NOMO-1 treated with dmso at 0.1 percent for 144 hours (cell line): ENCODE results near the gene ATE1.
"Not testable (repeated sequence)": the region's sequence is repeated elsewhere in the genome, so short reads cannot be mapped to it uniquely, and the experiment has no call there.

Experiments
- DNase-seq: peaks from one replicate; lab custom pipeline; 2025; ENCODE audit not compliant: unreplicated experiment; lab: John Stamatoyannopoulos, UW

ATE1 gene

DNA sequence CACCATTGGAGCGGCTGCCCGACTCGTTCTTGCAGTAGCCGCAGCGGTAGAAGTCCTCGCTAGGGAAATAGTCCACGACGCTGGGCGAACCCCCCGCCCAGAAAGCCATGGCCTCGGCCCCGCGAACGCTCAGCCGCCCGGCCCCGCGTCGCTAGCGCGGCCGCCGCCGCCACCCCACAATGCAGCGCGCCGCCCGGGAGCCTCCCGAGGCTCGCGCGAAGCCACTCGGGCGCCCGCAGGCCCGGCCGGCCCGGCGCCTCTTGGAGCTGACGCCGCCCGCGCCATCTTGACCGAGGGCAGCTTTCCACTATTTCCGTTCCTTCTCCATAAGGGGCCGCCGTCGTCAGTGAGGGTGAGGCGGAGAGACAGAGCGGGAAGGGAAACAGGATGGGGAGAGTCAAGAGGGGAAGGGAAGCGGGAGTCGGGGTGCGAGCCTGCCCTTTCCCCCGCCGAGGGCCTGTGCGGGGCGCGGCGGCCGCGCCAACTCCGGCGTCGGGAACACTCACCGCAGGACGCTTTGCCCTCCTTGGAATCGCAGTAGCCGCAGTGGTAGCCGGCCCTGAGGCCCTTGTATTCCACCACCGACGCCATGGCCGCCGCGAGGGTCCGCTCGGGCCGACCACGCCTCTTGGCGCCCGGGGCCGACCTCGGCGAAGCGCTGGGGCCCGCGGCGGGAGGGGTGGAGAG is at the start of gene ATE1:
TSS of gene ATE1 (minus strand) at position 191 of the 687 bp plus-strand sequence. CDS start at position 109, 82 bp downstream.
- DNase-seq = peak; percentile 91

DNA sequence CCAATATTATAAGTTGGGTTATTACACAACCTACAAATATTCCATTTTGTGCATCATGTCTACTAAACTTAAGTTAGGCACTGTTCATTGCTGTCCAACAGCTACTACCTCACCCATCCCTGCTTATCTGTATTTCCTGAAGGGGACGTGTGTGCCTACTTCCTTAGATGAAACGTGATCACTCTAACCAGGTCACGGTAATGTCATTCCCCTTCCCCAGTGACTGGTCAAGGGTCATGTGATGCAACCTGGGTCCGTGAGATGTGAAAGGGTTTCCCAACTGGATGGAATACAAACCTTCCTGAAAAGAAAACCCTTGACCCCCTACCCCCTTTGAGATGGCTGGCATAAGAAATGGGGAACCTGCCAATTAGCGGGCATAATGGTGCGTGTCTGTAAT is 48.8 kb upstream of the ATE1 start:
- no peak for DNase-seq

DNA sequence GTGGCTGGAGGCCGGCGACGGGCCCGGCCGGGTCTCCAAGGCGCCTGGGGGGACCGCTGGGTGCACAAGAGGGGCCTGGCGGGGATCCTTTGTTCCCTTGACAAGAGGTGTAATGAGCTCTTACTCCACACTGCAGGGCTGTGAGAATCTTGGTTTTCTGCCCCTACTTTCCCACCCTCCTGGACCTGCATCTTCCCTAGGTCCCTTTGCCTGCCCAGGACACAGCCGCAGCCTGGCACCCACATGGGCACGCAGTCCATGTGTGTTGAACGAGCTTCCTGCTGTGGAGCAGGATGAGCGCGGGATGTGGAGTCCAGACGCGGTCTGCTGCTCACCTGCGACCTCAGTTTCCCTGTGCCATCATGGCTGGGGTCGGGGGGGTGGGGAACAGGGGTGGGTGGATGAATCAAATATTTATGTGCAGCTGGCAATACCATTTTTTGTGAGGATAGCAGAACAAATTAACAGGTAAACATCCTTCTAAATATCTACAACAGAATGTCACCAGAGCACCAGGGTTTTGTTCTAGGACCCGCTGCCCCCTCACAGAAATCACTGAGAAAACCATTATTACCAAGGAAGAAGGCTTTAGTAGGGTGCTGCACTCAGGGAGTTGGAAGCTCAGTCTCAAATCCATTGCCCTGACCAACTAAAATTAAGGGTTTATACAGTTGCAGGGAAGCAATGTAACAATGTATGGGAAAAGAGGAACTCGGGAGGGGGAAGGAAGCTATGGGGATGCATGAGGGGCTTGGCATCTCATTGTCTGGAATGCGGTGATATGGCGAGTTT is 47.7 kb upstream of the ATE1 start:
- no peak for DNase-seq

DNA sequence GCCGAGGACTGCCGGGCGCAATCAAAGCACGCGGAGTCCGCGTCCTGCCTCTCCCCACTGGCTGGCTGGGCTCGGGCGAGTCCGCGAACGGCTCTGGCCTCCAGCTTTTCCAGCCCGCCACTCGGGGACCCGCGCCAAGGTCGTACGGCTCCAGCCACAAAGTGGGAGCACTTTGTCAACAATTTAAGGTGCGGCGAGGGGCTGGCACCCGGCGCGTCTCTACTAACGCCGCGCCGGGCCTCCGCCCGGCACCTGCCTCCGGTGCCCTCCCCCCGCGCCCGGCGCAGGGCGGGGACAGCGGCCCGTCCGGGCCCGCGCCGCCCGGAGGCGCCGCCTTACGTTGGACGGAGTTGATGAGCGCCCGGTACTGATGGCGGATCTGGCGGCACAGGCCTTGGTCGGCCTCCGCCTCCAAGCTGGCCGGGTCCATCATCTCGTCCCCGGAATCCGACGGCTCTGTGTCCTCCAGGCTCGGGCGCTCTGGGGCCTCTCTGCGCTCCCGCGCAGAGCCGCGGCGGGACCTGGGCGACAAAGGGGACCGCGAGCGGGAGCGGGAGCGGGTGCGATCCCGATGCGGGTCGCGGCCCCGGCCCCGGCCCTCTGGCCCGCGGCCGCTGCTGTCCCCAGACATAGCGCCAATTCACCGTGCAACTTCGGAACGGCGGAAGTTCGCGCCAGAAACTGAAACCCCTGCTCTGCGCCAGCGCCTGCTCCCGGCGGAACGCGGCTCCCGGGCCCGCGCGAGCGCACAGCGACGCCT is 46.9 kb upstream of the ATE1 start, which contains the start of gene NSMCE4A:
TSS of gene NSMCE4A (minus strand) at position 683 of the 760 bp plus-strand sequence. CDS start at position 631, 52 bp downstream.
- DNase-seq = peak; percentile 53

DNA sequence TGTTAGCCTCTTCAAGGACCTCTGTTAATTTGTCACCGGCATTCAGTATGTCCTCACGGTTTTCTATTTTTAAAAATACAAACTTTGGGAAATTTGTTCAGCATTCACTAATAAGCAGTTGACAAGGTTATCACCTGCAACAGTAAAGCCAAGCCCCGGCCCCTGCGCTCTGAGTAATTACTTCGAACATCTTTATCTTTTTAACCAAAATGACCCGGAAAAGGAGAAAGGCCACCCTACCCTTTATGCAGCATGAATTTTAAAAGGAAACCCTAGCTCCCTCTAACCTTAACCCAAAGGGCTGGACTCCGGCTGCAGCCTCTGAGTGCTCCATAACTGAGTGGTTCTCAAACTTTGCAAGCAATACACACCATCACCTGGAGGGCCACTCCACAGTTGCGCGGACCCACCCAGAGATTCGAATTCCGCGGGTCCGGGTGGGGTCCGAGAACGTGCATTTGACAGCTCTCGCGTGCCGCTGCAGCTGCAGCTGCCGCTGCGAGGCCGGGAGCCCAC is 46.2 kb upstream of the ATE1 start:
- no peak for DNase-seq

DNA sequence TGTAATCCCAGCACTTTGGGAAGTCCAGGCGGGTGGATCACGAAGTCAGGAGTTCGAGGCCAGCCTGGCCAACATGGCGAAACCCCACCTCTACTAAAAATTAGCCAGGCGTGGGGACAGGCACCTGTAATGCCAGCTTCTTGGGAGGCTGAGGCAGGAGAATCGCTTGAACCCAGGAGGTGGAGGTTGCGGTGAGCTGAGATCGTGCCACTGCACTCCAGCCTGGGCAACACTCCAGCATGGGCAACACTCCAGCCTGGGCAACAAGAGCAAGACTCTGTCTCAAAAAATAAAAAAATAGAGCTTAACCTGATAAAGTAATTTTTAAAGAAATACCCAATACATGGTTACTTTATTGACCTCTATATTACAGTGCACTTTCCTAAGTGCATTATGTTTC is 41.3 kb upstream of the ATE1 start:
- not testable (repeated sequence) for DNase-seq

DNA sequence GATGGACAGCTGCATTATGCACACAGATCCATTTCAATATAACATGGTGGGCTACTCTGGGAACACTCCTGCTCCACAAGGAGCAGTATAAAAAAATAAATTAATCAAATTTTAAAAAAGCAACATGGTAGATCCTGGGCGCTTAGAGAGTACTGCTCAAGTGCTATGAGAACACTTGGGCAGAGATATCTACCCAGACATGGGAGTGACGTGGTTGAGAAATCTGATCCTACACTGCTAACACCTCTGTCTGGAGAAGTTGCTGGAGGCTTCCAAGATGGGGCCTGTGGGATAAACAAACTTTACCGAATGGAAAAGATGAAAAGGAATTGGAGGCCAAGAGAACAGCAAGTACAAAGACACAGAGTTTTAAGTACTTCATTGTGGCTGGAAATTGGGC is 38.2 kb upstream of the ATE1 start:
- DNase-seq = no peak

DNA sequence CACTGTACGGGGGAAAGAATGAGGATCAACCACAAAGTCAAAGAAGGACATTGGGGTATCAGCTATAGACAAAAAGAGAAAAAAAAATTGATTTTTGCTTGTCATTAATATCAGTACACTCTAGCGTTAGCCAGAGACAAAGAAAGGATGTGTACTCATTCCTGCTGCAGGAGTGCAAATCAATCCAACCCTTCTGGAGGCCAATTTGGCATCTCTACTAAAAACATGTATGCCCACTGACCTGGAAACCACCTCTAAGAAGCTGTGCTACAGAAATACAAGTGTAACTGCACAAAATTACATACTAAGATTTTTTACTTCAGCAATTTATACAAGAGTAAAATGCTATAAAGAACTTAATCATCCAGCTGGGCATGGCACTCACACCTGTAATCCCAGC is 33.6 kb upstream of the ATE1 start:
- DNase-seq = no peak

DNA sequence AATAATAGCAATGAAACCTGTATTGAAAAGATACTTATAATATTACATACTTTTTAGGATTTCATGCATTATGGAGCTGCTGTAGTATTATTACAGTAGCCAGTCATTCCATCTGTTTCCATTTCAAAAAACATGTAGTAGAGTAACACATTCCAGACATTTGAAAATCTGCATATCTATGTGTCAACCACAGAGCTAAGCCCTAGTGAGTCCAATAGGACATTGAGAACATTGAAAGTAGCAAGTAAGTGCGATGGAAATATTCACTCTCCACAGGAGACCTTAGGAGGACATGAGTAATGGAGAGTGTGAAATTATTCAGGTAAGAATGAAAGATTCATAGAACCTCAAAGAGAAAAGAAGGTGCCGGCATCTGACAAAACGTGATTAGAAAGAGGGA is 31.8 kb upstream of the ATE1 start:
- no peak for DNase-seq

DNA sequence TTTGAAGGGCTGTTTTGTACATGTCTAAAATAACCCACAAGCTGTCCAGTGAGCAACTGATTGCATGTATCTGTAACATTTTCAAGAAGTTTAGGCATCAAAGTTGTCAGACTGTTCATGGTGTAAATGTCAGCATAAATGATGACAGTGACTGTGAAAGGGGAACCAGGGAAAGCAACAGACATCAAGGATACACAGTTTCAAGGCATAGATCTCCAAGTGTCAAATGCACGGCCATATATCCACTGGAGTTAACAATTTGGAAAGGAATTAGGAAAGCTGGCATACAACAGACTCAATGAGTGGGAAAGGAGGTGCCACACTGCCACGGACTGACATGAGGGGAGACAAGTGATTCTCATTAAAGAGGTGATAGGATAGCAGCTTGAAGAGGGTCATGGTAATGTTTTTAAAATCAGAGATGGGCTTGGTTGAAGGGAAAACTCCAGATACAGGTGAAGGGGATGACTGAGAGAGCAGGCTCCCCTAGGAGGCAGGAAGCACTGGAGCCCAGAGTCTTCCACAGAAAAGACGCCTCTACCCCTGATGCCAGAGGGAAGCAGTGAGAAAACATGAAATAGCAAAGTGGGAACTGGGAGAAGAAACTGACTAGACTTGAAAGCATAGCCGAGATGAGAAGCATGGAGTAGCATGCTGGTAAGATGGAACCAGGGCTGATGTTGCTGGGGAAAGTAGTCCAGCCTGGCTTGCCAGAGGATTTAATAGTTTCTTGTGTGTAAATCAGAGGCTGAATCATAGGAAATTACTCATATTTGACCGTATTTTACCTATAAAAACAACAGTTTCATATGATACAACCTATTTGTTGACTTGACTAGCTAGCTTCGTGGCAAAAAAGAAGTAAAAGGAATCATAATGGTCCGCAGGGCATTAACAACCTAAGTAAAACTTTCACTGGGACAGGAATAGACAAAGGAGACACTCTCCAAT is 28.6 kb upstream of the ATE1 start:
- DNase-seq = no peak

DNA sequence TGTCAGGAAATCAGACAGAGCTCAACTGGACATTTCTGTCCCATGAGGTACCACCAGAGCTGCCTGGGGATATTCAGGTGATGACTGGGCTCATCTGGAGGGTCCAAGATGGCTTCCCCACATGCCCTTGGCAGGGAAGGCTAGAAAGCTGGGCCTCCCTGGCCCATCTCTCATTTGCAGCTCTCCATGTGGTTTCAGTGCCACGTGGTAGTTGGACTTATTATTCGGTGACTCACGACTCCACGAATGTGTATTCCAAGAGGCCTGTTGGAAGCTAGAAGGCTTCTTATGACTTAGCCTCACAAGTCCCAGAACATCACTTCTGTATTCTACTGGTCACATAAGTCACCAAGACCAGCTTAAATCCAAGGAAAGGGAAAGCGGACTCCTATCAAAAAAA is 24.4 kb upstream of the ATE1 start:
- DNase-seq = no peak

DNA sequence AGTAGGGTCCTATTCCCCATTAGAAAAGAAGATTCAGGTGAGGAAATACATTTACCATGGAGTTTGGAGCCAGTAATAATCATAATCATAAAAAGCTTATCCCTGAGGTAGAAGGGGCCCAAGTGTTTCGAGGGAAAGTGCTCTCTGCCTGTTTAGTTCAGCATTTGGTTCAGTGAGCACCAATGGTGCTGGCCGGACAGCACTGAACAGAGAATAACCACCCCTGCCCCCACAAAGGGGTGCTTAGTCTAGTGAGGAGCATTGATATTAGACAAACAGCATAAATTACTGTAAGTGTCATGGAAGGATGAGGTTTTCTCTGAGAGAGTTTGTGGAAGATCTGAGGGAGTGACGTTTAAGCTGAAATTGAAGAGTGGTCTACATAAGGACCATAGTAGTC is 21.6 kb upstream of the ATE1 start:
- DNase-seq = no peak

DNA sequence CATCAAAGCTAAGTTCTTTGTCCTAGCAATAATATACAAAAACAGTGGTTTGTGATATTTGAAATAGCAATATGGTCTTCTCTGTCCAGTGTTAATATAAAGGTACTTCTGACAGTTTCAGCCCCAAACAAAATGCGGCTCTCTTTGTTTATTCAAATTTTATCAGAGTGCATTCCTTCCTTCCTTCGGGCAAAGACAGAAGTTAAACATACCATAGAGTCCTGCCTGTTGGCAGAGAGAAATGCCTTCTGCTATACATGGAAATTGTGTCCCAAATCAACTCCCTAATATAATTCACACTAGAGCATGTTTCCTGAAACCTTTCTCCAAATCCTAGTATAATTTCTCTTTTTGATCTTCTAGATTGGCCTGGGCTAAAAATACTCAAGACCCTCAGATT is 21.2 kb upstream of the ATE1 start:
- no peak for DNase-seq

DNA sequence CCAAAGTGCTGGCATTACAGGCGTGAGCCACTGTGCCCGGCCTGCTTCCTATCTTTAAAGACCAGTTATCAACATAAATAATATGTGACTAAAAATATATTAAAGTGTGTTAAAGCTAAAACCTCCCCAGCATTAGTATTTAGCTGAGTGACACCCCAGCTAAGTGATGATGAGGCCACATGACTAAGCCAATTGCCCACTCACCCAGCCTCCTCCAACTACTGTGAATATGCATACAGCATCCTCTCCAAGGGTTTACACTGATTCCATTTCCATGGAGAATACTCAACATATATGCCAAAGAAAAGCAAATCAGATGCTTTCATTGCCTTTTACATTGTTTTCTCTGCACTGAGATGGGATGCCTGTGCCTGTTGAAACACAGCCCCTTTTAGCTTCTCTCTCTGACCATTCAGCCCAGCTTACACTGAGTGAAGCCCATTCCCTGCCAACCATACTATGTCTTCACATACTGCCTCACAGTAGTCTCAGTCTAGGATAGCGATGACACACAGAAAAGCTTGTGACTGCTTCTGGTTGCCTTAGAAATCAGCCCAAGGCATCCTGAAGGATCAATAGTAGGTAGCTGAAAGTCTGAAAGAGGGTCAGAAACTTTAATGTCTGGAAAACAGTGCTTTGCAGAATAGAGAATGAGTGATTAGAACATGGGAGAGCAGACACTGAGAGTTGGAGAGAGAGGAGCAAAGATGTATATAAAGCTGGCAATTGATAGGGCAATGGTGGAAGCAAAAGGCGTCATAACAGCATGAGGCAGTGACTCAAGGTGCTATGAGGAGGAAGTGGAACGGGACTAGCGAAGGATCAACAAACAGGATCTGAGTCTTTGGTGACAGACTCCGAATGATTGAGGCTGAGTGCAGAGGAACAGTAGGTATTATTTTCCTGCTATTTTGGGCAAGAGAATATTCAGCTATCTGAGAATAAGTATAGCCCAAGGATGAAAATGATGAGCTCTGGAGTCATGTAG is 19.8 kb upstream of the ATE1 start:
- no peak for DNase-seq

DNA sequence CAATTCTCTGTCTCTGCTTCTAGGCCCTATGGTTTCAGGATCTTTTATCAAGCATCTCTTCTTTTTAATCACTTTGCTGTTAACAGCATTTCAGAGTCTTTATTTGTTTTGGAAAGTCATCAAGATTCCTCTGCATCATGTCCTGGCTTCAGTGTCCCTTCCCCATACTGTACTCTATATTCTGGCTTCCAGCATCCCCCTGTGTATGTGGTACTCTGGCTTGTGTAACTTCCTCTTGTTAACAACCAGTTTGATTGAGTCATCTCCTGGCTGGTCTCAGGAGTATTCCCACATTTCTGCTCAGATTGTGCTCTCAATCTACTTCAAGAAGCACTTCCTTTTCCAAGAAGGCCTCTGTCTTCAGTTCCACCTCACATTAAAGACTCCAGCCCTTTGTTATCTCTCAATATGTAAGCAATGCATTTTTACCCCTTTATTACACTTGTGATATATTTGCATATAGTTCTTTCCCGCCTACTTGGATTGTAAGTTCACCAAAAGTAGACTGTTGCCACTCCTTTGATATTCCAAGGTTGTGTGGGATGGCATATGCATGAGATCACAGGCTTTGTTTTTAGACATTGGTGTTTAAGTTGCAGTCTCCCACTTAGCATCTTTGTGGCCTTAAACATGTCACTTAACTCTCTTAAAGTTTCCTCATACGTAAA is 15.1 kb upstream of the ATE1 start:
- peak; percentile 31 for DNase-seq

DNA sequence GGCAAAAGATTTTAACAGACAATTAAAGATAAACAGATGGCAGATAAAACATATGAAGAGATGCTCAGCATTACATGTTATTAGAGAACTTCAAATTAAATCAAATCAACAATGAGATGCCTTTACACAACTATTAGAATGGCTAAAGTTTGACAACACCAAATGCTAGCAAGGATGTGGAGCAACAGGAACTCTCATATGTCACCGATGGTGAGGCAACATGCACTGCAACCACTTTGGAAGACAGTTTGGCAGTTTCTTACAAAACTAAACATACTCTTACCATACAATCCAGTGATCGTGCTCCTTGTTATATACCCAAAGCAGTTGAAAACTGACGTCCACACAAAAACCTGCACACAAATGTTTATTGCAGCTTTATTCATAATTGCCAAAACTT is 13.7 kb upstream of the ATE1 start:
- DNase-seq = no peak

DNA sequence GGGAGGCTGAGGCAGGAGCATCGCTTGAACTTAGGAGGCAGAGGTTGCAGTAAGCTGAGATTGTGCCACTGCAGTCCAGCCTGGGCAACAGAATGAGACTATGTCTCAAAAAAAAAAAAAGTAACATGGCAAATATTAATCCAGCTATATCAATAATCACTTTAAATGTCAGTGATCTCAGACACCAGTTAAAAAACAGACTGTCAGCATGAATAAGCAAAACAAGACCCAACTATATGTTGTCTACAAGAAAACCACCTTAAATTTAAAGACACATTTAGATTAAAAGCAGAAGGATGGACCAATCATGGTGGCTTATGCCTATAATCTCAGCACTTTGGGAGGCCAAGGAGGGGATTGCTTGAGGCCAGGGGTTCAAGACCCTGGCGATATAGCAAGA is 8.5 kb upstream of the ATE1 start:
- no peak for DNase-seq

DNA sequence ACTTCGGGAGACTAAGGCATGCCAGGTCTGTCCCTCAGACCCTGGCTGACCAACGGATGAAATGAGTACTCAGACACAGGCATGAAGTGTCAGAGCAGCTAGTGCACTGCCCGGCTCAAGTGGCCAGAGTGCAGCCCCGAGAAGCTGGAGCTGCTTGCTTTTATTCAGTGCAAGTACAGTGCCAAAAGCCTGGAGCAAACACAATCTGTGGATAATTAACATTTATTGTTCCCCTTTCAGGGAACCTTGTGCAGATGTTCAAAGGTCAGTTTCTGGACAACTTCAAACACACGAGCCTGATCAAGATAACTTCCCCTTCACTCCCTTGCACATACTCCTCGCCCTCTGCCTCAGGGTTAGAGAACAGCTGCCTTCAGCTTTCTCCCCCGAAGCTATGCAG is 7.9 kb upstream of the ATE1 start:
- peak; percentile 70 for DNase-seq
